Smooth muscle cell of the brain vasculature (primary cell): ENCODE data around the gene TANC1.
"Not testable (repeated sequence)": the region's sequence is repeated elsewhere in the genome, so short reads cannot be mapped to it uniquely, and the experiment has no call there.

ENCODE experiments used
- DNase-seq: peaks from one replicate; pipeline ENCODE4 v3.0.0-alpha.2; 2012; ENCODE audit warnings: low read depth, low spot score

The TANC1 gene

GRCh38 chr2:159089543-159089942 lies 121.1 kb downstream of the TANC1 start:
- DNase-seq, result no peak

DNA sequence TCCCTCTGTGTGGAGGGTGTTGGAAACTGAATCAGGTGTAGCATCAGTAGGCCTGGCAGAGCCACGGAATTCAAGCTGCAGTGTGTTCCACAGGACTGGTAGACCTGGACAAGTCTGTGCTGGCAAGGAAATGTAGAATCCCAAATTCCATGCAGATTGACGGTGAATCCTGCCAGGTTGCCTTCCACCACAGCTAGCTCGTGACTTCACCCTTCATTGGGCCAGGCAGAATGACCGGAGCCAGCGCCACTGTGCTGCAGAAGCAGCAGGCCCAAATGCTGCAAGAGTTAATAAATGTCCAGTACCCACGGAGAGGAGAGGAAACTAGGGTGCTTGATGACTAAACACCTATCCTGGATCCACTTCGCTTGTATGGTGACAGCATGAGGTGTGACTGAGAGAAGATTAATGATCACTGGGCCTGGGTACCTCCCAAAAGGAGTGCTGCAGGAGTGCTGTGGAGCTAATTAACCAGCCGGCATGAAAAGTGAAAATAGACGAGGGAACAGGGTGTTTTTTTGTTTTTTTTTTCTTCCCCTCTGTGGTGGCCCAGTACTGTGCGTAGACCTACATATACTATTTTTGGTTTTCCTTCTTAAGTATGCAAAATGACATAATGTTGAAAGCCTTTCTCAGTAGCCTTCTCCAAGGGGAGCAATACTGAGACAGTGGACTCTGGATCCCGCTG lies 122.2 kb downstream of the TANC1 start:
- no peak for DNase-seq

GRCh38 chr2:159091381-159091780 lies 122.9 kb downstream of the TANC1 start:
- DNase-seq, result no peak

GRCh38 chr2:159091976-159092375 lies 123.5 kb downstream of the TANC1 start:
- DNase-seq, result no peak

- no peak for DNase-seq
These were observed 125.1 kb downstream of the TANC1 start for GRCh38 chr2:159093497-159093896.

DNA sequence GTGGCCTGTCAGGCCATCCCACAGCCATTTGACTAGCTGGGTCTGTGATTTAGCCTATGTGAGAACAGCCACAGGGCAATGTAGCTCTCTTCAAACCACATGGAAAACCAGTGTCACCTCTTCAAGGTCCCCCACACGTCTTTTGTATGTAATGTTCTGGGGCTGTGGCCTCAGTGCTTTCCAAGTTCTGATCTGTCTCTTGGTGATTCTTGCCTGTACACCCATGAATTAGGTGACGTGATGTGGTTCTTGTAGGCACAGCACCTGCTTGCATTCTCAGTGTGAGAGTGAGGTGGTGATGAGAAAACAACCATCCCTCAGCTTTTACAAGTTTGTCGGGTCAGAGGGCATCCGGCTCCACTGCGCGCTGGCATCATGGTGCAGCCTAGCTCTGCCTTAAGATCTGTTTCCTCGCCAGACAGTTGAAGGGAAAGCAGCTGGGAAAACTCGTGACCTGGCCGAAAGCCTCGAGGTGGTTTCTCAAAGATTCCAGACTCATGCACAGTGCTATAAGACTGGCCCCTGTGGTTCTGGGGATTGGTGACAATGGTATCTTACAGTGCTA lies 125.8 kb downstream of the TANC1 start:
- DNase-seq, result no peak

DNA sequence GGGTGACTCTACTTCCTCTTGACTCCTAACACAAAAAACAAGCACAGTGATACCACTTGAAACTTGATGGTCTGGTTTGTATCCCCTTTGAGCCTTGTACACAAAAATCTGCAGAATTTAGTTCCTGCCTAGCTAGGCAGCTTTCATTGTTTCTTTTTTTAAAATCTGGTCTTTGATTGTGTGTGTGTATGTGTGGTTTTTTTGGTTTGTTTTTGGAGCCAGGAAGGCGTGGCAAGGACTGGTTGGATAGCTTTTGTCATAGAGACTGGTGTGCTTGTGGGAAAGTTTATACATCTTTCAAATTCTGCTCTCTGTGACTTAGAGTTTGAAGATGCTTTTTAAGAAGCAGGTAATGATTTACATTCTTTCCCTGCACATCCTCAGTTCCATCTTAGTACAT lies 127.4 kb downstream of the TANC1 start:
- no peak for DNase-seq

DNA sequence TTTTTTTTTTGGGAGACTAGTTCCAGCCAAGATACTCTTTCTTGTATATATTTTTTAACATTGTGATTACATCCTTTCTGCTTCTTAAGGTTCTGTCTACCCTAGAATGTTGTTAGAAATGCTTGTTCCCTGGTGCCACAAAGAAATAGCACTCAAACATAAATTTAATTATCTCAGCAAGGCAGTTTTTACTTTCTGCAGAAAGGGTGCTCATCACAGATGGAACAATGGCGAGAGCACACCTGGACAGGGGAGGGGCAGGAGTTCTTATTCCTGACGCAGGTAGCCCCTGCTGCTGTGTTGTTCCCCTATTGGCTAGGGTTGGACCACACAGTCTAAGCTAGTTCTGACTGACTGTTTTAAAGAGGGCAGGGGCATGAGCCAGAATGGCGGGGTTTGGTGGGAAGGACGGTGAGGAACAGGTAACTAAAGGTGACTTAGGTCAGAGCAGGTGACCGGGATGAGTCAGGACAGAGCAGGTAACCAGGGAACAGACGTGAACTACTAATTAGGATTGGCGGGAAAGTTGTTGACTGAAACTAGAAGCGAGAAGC lies 127.9 kb downstream of the TANC1 start:
- DNase-seq, result not testable (repeated sequence)

DNA sequence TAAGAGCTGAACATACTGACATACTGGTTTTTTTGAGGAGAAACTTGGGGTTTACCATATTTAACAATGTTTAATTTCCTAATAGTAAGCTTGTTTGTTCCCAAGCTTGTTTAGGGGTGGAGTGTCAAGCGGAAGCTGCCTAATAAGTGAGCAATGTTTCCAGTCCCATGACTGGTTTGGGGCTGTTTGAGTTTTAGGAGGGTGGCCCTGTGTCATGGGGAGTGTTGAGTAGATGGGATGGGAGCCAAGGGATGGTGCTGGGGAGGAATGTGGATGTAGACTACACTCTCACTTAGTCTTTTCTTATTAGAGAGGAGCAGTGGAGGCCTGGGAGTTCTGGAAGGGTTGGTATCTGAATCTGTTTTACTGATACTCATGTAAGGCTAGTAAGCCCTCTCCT lies 128.5 kb downstream of the TANC1 start:
- DNase-seq, result no peak

DNA sequence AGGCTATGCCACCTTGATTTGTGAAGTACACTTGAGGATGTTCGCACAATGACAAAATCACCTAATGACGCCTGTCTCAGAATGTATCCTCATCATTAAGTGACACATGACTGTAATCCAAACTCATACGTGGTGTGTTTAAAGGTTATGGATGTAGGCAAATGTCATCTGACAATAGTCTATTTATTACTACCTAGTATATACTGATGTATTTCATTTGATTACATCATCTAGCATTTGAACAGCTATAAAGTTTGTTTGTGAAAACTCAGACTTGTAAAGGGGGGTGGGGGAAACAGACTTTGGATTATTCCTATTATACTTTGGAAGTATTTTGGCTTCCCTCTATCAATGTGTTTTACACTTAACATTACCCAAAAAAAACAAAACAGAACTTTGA lies 129.9 kb downstream of the TANC1 start:
- no peak for DNase-seq

- DNase-seq, result no peak
These were observed 130.5 kb downstream of the TANC1 start for GRCh38 chr2:159098921-159099411.

DNA sequence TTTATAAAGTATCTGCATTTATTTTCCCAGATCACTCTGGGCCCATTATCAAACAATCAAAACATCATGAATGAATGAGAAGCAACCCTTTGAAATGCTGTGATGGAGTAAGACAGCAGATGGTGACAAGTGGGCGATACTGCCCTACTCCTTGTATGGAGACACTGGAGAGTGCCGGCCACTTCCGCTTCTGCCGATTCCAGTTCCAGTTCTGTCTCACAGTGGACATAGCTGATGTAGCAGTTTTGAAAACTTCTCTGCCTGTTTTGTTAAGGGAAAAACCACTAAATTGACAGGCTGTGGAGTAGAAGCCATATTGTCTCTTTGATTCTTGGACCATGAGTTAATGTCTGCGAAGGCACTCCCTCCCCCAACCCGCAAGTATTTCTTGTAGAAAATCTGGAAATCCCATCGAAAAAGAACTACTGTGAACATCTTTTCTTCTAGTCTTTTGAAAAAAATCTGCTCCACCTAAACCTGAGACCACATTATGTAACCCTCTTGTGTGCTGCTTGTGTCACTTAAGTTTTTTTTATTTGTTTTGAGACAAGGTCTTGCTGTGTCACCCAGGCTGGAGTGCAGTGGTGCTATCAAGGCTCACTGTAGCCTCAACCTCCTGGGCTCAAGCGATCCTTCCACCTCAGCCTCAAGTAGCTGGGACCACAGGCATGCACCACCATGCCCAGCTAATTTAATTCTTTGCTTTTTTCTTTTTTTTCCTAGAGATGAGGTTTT lies 133.5 kb downstream of the TANC1 start:
- DNase-seq, result no peak

- no peak for DNase-seq
These were observed 135.0 kb downstream of the TANC1 start for GRCh38 chr2:159103411-159103810.

- no peak for DNase-seq
These were observed 137.7 kb downstream of the TANC1 start for GRCh38 chr2:159106109-159106508.

DNA sequence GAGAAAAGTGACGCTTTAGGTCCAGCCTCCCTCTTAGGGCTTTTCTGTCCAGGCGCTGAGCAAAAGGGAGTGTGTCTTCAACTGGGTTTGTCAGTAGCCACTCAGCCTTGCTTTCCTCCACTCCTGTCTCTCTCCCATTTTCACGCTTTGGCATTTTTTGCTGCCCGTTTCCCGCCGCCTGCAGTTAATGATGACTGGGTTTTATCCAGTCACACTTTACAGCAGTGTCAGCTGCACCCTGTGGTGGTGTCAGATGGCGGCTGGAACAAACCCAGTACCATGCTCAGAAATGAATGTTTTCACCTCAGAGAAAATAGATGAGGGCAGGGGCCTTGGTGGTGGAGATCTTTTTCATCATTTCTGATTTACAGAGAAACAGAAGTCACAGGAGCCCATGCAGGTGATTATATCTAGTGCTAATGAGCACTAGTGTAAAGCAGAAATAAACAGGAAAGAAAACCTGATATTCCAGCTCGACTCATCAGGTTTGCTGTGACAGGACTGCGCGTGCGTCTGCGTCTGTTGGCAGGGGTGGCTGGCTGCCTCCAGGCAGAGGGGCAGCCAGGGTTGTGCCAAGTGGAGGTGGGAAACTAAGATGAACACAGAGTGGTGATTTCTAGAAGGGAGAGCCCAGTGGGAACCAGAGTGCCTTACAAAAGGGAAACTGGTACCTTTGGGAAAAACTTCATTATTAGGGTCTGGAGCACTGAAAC lies 139.9 kb downstream of the TANC1 start:
- DNase-seq, result no peak

- no peak for DNase-seq
These were observed 141.1 kb downstream of the TANC1 start for GRCh38 chr2:159109517-159109916.

DNA sequence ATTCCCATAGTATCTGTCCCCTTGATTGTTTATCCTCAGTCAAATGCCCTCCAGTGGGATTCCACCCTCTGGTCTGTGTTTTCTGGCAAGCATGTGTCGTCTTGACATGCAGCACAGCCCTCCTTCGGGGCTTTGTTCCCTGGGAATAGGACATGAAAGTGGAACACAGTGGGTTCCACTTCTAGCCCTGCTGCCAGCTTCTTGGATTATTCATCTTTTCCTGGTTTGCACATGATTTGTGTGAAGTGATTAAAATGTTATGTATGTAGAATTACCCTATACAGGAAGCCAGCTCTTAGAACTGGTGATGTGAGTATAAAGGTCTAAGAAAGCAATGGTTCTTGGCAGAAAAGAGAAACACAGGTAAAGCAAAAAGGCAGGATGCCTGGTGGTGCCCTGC lies 142.3 kb downstream of the TANC1 start:
- DNase-seq, result no peak

GRCh38 chr2:159111346-159111927 lies 143.0 kb downstream of the TANC1 start:
- no peak for DNase-seq

DNA sequence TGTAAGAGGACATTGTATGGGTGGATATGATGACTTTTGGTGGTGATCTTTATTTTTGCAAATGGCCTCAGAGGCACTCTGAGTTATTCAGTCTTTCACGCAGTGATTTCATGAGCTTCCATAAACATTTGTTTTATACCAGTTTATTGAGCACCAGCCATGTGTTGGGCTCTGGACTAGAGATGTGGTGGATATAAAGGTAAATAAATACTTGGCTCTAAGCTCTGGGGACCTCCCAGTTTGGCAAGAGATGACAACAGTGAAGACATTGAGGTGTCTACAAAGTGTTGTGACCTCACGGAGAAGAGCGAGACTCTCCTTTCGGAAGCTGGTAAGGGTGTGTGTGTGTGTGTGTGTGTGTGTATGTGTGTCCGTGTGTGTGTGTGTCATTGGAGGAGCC lies 146.4 kb downstream of the TANC1 start:
- no peak for DNase-seq

DNA sequence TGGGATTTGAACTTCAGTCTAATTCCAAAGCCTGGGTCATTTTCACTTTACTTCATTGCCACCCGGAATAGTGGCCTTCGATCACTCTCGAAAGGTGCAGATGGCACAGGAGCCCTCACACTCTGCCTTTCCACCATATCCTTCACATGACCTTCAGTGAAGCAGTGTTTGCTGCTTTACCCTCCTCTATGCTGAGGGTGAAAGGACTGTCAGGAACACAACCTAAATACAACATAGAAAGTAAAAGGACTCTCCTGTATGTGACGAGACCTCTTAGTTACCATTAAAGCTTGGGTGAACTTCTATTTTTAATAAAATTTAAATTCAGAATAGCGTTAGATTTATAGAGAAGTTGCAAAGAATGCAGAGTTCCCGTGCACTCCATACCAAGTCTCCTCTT lies 148.5 kb downstream of the TANC1 start:
- DNase-seq, result no peak

- no peak for DNase-seq
These were observed 149.2 kb downstream of the TANC1 start for GRCh38 chr2:159117658-159118057.
